Liver (tissue), 9 donors: ENCODE data around the gene FUT7. TPM values are rescaled to one million over a fixed set of nuclear protein-coding genes. Genes with fewer than 3 reads are reported as not detected.

Experiments
- DNase-seq: peaks from one replicate; pipeline ENCODE4 v3.0.0-alpha.2; 2017; ENCODE audit warnings: low spot score
- H3K27ac ChIP-seq, 2 donors: one replicate each; pipeline ENCODE4 v1.7.0; 2013; ENCODE audit warnings: inconsistent platforms in 2 of 2, low read length in 2 of 2, control low read depth in 1 of 2, low read depth in 1 of 2, mild to moderate bottlenecking in 1 of 2
- H3K27me3 ChIP-seq, 4 donors: one replicate each; pipeline versions ENCODE4 v1.6.1 to v1.7.0; 2013; ENCODE audit warnings: low read length in 3 of 4, inconsistent platforms in 1 of 4, mild to moderate bottlenecking in 1 of 4, moderate library complexity in 1 of 4; ENCODE audit not compliant: control insufficient read depth in 4 of 4, insufficient read depth in 4 of 4
- H3K36me3 ChIP-seq, 4 donors: one replicate each; pipeline versions ENCODE4 v1.6.1 to v1.7.0; 2013; ENCODE audit warnings: low read length in 3 of 4, mild to moderate bottlenecking in 3 of 4, low read depth in 1 of 4, moderate library complexity in 1 of 4; ENCODE audit not compliant: control insufficient read depth in 4 of 4, insufficient read depth in 3 of 4
- H3K4me1 ChIP-seq, 4 donors: one replicate each; pipeline versions ENCODE4 v1.6.1 to v1.7.0; 2013; ENCODE audit warnings: low read length in 3 of 4, mild to moderate bottlenecking in 3 of 4, moderate library complexity in 1 of 4; ENCODE audit not compliant: control insufficient read depth in 4 of 4, insufficient read depth in 4 of 4
- H3K4me3 ChIP-seq, 3 donors: one replicate each; pipeline versions ENCODE4 v1.6.1 to v1.7.0; 2013; ENCODE audit warnings: low read length in 3 of 3, control low read depth in 1 of 3, low read depth in 1 of 3, mild to moderate bottlenecking in 1 of 3
- H3K9ac ChIP-seq, 2 donors: one replicate each; pipeline ENCODE4 v1.7.0; 2013; ENCODE audit warnings: low read length in 2 of 2, mild to moderate bottlenecking in 2 of 2, moderate library complexity in 2 of 2, control low read depth in 1 of 2, low read depth in 1 of 2
- H3K9me3 ChIP-seq, 4 donors: one replicate each; pipeline versions ENCODE4 v1.6.1 to v1.7.0; 2013; ENCODE audit warnings: low read length in 3 of 4; ENCODE audit not compliant: control insufficient read depth in 4 of 4
- EGR1 ChIP-seq, 2 donors: IDR thresholded peaks; 2 replicates each; pipeline ENCODE4 v1.6.1; 2016 to 2018; ENCODE audit warnings: antibody characterized with exemption in 2 of 2, low read depth in 2 of 2
- FOXA1 ChIP-seq: IDR thresholded peaks from 2 replicates; pipeline ENCODE4 v1.6.1; 2016; ENCODE audit warnings: antibody characterized with exemption
- GABPA ChIP-seq, 2 donors: IDR thresholded peaks in 1 of 2; conservative IDR thresholded peaks in 1 of 2; 2 replicates each; pipeline ENCODE4 v1.6.1; 2016; ENCODE audit warnings: antibody characterized with exemption in 2 of 2, mild to moderate bottlenecking in 1 of 2, moderate library complexity in 1 of 2
- HNF4A ChIP-seq, 2 donors: conservative IDR thresholded peaks; 2 replicates each; pipeline ENCODE4 v1.6.1; 2016; ENCODE audit warnings: antibody characterized with exemption in 2 of 2, mild to moderate bottlenecking in 2 of 2
- HNF4G ChIP-seq: IDR thresholded peaks from 2 replicates; pipeline ENCODE4 v1.6.1; 2016; ENCODE audit warnings: antibody characterized with exemption
- JUND ChIP-seq, 2 donors: IDR thresholded peaks; 2 replicates each; pipeline ENCODE4 v1.6.1; 2016; ENCODE audit warnings: antibody characterized with exemption in 2 of 2
- RAD21 ChIP-seq, 2 donors: IDR thresholded peaks; 2 replicates each; pipeline ENCODE4 v1.6.1; 2016; ENCODE audit warnings: antibody characterized with exemption in 2 of 2, mild to moderate bottlenecking in 2 of 2
- TAF1 ChIP-seq: conservative IDR thresholded peaks from 2 replicates; pipeline ENCODE4 v1.6.1; 2016; ENCODE audit warnings: antibody characterized with exemption, mild to moderate bottlenecking
- YY1 ChIP-seq: IDR thresholded peaks from 2 replicates; pipeline ENCODE4 v1.6.1; 2016; ENCODE audit warnings: antibody characterized with exemption, mild to moderate bottlenecking
- WGBS: extraction: QIAGEN DNeasy Blood & Tissue Kit; methylation state at CpG from one replicate; pipeline ENCODE4 v1.1.7; 2013; 5-methylcytosine and 5-hydroxymethylcytosine counted together
- polyA plus RNA-seq, 2 donors: library from polyadenylated mRNA; stranded (reverse) in 1 of 2; unstranded in 1 of 2; fragments of 200-250 nt in 1 of 2; fragments of >200 nt in 1 of 2; fragmentation: Nextera tagmentation in 1 of 2; extraction: Ambion mirVana in 1 of 2; gene quantifications; one replicate each; pipeline versions ENCODE4 v1.2.1 to v1.2.3, GENCODE V29; 2013 to 2015
- total RNA-seq, 2 donors: library from RNA; depleted of rRNA; stranded (reverse); fragments of >200 nt; gene quantifications; one replicate each; pipeline ENCODE4 v1.2.3, GENCODE V29; 2014
- TF ChIP-seq, protein P1 (sequence below): IDR thresholded peaks from 2 replicates; pipeline ENCODE4 v1.6.1; 2016; ENCODE audit warnings: antibody characterized with exemption
- TF ChIP-seq, protein P2 (sequence below): IDR thresholded peaks from 2 replicates; pipeline ENCODE4 v1.6.1; 2016; ENCODE audit warnings: antibody characterized with exemption
- TF ChIP-seq, protein P3 (sequence below): IDR thresholded peaks from 2 replicates; pipeline ENCODE4 v1.6.1; 2016; ENCODE audit warnings: antibody characterized with exemption
- donor health status: healthy.
- donor health status: healthy.
- donor health status: healthy.
- donor health status: healthy.
- donor health status: healthy.

The FUT7 gene
- total and polyA plus RNA-seq, 4 donors, result 0.14 to 0.67 (median 0.37) TPM; not detected in 1

DNA sequence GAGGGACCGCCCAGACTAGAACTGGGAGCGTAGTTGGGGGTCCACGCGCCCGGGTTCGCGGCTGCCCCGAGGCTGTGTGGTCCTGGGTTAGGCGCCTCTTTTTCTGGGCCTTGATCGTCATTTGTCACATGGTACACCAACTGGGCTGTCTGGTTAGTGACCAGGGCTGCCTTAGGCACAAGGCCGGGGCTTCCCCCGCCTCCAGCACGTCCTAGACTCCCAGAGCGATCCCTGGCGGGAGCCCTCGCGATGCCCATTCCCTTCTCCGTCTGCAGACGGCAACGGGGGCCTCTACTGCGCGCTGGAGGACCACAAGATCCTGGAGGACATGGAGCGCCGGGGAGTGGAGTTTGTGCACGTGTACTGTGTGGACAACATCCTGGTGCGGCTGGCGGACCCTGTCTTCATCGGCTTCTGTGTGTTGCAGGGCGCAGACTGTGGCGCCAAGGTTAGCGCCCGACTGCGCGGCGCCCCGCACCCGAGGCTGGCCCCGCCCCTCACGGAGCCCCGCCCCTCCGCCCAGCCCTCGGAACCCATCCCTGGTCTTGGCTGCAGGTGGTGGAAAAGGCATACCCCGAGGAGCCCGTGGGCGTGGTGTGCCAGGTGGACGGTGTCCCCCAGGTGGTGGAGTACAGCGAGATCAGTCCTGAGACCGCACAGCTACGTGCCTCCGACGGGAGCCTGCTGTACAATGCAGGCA is 47.0 kb upstream of the FUT7 start:
- Histone ChIP-seq H3K27ac (no peak overlapping the region), H3K36me3 (peaks cover 0 to 2% (median 0%) of the 10 kb centered on the region in 4 donors), H3K4me3 (peak overlapping the region in 1 of 3 donors; percentile 58), H3K9ac (no peak overlapping the region), H3K9me3 (no peaks in the 10 kb centered on the region), H3K27me3 (peaks cover 0 to 6% (median 3%) of the 10 kb centered on the region in 4 donors), H3K4me1 (peaks cover 0 to 15% (median 12%) of the 10 kb centered on the region in 4 donors)
- DNase-seq, result no peak
- WGBS, result 36% methylated on average over 51 of the region's 51 CpGs
- TF ChIP-seq, protein P1, sequence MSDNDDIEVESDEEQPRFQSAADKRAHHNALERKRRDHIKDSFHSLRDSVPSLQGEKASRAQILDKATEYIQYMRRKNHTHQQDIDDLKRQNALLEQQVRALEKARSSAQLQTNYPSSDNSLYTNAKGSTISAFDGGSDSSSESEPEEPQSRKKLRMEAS, result no peak
- no peak for TF ChIP-seq JUND (IDR thresholded peaks at IDR 0.05)
- TF ChIP-seq, protein P2, sequence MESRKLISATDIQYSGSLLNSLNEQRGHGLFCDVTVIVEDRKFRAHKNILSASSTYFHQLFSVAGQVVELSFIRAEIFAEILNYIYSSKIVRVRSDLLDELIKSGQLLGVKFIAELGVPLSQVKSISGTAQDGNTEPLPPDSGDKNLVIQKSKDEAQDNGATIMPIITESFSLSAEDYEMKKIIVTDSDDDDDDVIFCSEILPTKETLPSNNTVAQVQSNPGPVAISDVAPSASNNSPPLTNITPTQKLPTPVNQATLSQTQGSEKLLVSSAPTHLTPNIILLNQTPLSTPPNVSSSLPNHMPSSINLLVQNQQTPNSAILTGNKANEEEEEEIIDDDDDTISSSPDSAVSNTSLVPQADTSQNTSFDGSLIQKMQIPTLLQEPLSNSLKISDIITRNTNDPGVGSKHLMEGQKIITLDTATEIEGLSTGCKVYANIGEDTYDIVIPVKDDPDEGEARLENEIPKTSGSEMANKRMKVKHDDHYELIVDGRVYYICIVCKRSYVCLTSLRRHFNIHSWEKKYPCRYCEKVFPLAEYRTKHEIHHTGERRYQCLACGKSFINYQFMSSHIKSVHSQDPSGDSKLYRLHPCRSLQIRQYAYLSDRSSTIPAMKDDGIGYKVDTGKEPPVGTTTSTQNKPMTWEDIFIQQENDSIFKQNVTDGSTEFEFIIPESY, result no peak
- no peak for TF ChIP-seq HNF4G
- no peak for TF ChIP-seq RAD21 (IDR thresholded peaks at IDR 0.05)
- no peak for TF ChIP-seq GABPA (IDR thresholded peaks at IDR 0.05 in 1 of 2, conservative IDR thresholded peaks at IDR 0.05 in 1 of 2)
- TF ChIP-seq TAF1, result no peak
- TF ChIP-seq YY1, result no peak
- TF ChIP-seq, protein P3, sequence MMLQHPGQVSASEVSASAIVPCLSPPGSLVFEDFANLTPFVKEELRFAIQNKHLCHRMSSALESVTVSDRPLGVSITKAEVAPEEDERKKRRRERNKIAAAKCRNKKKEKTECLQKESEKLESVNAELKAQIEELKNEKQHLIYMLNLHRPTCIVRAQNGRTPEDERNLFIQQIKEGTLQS, result no peak
- no peak for TF ChIP-seq EGR1 (IDR thresholded peaks at IDR 0.05; ENCODE audit: low read depth in 2 of 2)

DNA sequence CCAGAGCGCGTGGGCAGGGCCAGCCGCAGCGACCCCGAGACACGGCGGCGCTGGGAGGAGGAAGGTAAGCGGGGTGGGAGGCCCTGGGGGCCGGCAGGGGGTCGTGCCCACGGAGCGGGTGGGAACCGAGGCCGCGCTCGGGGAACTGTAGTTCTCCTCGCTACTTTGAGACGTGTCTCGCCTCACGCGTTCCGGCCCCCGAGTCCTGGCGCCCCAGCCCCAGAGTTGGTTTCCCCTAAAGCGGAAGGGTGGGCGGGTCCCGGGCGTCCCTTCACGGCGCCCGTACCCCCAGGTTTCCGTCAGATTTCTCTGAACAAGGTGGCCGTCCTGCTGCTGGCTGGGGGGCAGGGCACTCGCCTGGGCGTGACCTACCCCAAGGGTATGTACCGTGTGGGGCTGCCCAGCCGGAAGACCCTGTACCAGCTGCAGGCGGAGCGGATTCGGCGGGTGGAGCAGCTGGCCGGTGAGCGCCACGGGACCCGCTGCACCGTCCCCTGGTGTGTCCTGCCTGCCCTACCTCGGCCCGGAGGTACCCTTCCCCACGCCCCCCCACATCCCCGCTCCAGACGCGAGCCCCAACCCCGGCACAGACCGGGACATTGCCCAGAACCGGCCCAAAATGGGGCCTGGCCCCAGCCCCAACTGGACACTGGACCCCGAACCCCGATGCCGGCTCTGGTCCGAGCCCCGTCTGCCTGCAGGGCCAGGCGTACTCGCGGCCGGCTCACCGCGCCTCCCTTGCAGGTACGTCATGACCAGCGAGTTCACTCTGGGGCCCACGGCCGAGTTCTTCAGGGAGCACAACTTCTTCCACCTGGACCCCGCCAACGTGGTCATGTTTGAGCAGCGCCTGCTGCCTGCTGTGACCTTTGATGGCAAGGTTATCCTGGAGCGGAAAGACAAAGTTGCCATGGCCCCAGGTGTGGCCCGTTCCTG is 46.1 kb upstream of the FUT7 start:
- H3K4me1 ChIP-seq, result peaks cover 0 to 15% (median 12%) of the 10 kb centered on the region in 4 donors
- no peak for DNase-seq
- H3K4me3 ChIP-seq, result peak overlapping the region in 1 of 3 donors; percentile 58
- TF ChIP-seq GABPA (IDR thresholded peaks at IDR 0.05 in 1 of 2, conservative IDR thresholded peaks at IDR 0.05 in 1 of 2) (no peak), HNF4A (conservative IDR thresholded peaks at IDR 0.05) (no peak), HNF4G (no peak), FOXA1 (no peak)
- no peaks in the 10 kb centered on the region for H3K9me3 ChIP-seq
- peaks cover 0 to 2% (median 0%) of the 10 kb centered on the region in 4 donors for H3K36me3 ChIP-seq
- no peak overlapping the region for H3K9ac ChIP-seq
- H3K27me3 ChIP-seq, result peaks cover 0 to 6% (median 3%) of the 10 kb centered on the region in 4 donors
- 10% methylated on average over 76 of the region's 76 CpGs for WGBS
- no peak overlapping the region for H3K27ac ChIP-seq
